PC-9 (cell line): ENCODE data around the gene MAP4K4. TPM values are rescaled to one million over a fixed set of nuclear protein-coding genes. Genes with fewer than 3 reads are reported as not detected.

Experiments used
- BruUV-seq: library from RNA; stranded (reverse); fragments of 400-500 nt; replicated peaks from 2 replicates; lab custom pipeline; 2021; lab: Mats Ljungman, UMichigan
- CTCF ChIA-PET: fragments of 300-600 bp; sonication (Branson Sonifier 250); formaldehyde crosslinking; loops from one replicate; lab custom pipeline; 2022; ENCODE audit warnings: antibody characterized with exemption; lab: Charles Lee
- POLR2A ChIA-PET: fragments of 300-600 bp; sonication (Branson Sonifier 250); formaldehyde crosslinking; loops from one replicate; lab custom pipeline; 2022; ENCODE audit warnings: antibody characterized with exemption; ENCODE audit not compliant: unreplicated experiment; lab: Charles Lee
- DNase-seq, 2 experiments: peaks; one replicate each; pipeline versions ENCODE4 v3.0.0 to v3.0.0-alpha.2; 2015 to 2022; ENCODE audit warnings: mixed read lengths in 1 of 2
- H2AFZ ChIP-seq: fragments of 200-600 bp; sonication (generic); 2 replicates; pipeline ENCODE4 v1.8.1; 2017; ENCODE audit warnings: antibody characterized with exemption
- H3F3A ChIP-seq: fragments of 200-600 bp; sonication (generic); 2 replicates; pipeline ENCODE4 v1.8.1; 2017; ENCODE audit warnings: antibody characterized with exemption, mild to moderate bottlenecking, low read depth; ENCODE audit not compliant: insufficient read depth
- H3K27ac ChIP-seq: fragments of 200-600 bp; sonication (generic); 2 replicates; pipeline ENCODE4 v1.6.1; 2016; ENCODE audit warnings: mixed run types
- H3K27me3 ChIP-seq: fragments of 200-600 bp; sonication (generic); 2 replicates; pipeline ENCODE4 v1.6.1; 2016; ENCODE audit warnings: low read depth, mixed run types; ENCODE audit not compliant: insufficient read depth
- H3K36me3 ChIP-seq: fragments of 200-600 bp; sonication (generic); 2 replicates; pipeline ENCODE4 v1.6.1; 2016; ENCODE audit warnings: low read depth, mixed run types
- H3K4me1 ChIP-seq: fragments of 200-600 bp; sonication (generic); replicated peaks from 2 replicates; pipeline ENCODE4 v1.6.1; 2016; ENCODE audit warnings: mixed run types; ENCODE audit not compliant: insufficient read depth
- H3K4me2 ChIP-seq: fragments of 200-600 bp; sonication (generic); 2 replicates; pipeline ENCODE4 v1.6.1; 2017; ENCODE audit warnings: mixed run types
- H3K4me3 ChIP-seq: fragments of 200-600 bp; sonication (generic); 2 replicates; pipeline ENCODE4 v1.6.1; 2016; ENCODE audit warnings: mixed run types
- H3K79me2 ChIP-seq: fragments of 200-600 bp; sonication (generic); 2 replicates; pipeline ENCODE4 v1.6.1; 2017; ENCODE audit warnings: low read depth, mixed run types
- H3K9me2 ChIP-seq: fragments of 200-600 bp; sonication (generic); 2 replicates; pipeline ENCODE4 v1.8.1; 2017; ENCODE audit warnings: mild to moderate bottlenecking; ENCODE audit not compliant: insufficient read depth
- H3K9me3 ChIP-seq: fragments of 200-600 bp; sonication (generic); 2 replicates; pipeline ENCODE4 v1.8.1; 2016; ENCODE audit warnings: low read depth; ENCODE audit not compliant: insufficient read depth
- H4K20me1 ChIP-seq: fragments of 200-600 bp; sonication (generic); 2 replicates; pipeline ENCODE4 v1.8.1; 2017; ENCODE audit not compliant: insufficient read depth
- CTCF ChIP-seq: fragments of 200-600 bp; sonication (generic); conservative IDR thresholded peaks from 2 replicates; pipeline ENCODE4 v1.6.1; 2017; ENCODE audit warnings: mixed run types, antibody characterized with exemption, mild to moderate bottlenecking, moderate library complexity
- EZH2 ChIP-seq: fragments of 200-600 bp; sonication (generic); IDR thresholded peaks from 2 replicates; pipeline ENCODE4 v1.8.0; 2017; ENCODE audit warnings: antibody characterized with exemption, low read depth
- intact Hi-C: fragments of 100-400 bp; cut with micrococcal nuclease; formaldehyde crosslinking; loops from one replicate; pipeline ENCODE4 v1.10.0; 2022; ENCODE audit not compliant: unreplicated experiment
- total RNA-seq: library from RNA; stranded (reverse); gene quantifications from 2 replicates; pipeline ENCODE4 v1.2.3, GENCODE V29; 2021

MAP4K4 gene
- total RNA-seq, 1 experiment from 2014 or later = 129 TPM

DNA sequence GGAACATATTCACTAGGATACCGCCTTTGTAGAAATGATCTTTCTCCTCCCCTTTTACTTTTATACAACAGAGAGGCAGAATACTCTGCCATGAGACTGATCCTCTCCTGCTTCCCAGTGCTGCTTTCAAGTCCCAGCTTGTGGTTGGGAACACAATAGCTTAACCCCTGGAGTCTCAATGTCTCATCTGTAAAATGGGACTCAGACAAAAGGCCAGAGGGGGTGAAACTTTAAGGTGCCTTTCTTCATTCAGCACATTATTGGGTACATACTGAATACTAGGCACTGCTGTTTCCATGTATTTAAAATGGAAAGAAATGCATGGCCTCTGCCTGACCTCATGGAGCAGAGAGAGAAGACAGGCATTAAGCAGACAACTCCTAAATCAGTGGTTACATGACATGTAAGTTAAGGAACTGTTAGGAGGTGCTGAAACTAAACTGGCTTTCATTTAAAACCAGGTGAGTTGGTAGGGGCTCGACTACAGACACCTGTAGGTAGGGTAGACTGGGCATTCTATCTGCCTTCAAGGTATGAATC, 53.8 kb downstream of the MAP4K4 start:
- H3K4me2 ChIP-seq = no peak overlapping the region
- no peak for DNase-seq
- ChIA-PET CTCF (no interaction called here), POLR2A (no interaction called here)
- H3K36me3 ChIP-seq = no peaks in the 10 kb centered on the region
- H4K20me1 ChIP-seq = peaks cover 17% of the 10 kb centered on the region
- TF ChIP-seq EZH2 (no peak), CTCF (no peak)
- no TSS peak for BruUV-seq
- H3K9me3 ChIP-seq = no peaks in the 10 kb centered on the region
- H3K27me3 ChIP-seq = no peaks in the 10 kb centered on the region
- peaks cover 56% of the 10 kb centered on the region for H3F3A ChIP-seq
- peaks cover 82% of the 10 kb centered on the region for H3K79me2 ChIP-seq
- intact Hi-C loops = no loop called here
- H3K4me3 ChIP-seq = no peak overlapping the region
- H3K4me1 ChIP-seq = peaks cover 39% of the 10 kb centered on the region
- H2AFZ ChIP-seq = no peak overlapping the region
- peak overlapping the region; percentile 11; the same call in 1 of the 2 replicates for H3K27ac ChIP-seq
- no peaks in the 10 kb centered on the region for H3K9me2 ChIP-seq

DNA sequence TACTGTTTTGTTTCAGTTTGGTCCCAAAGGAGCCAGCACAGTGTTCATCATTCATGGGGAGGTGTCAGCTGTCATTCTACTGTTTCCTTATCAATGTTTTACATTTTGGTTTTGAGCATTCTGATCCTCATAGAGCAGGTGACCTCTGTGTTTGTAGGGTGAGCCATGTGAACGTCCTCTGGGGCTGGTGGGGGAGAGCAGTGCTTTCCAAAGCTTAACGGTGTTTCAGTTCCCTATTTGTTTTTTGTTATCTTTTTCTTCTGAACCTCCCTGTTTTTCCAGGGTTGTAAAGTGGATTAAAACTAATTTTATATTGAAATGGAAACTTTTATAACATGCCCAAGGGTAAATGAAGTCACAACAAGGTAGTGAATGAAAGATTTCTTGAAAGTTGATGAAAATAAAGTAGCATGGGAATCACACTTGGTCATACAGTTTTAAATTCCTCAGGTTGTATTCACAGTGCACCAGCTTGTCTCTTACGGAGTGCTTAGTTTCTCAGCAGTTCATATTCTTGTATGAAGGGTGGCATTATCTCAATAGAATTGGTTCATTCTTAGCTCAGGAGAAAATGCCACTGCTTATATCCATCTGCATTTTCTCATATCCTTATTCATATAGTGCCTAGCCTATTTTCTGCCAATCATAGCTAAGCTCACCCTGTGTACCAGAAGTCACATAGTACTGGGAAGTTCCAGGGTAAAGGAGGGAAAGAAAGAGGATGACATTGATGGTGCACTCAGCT, 54.5 kb downstream of the MAP4K4 start:
- no peak for DNase-seq
- BruUV-seq = no TSS peak
- ChIA-PET POLR2A (no interaction called here), CTCF (no interaction called here)
- TF ChIP-seq CTCF (no peak), EZH2 (no peak)
- Histone ChIP-seq H3K9me3 (no peaks in the 10 kb centered on the region), H3K4me2 (no peak overlapping the region), H3F3A (peaks cover 59% of the 10 kb centered on the region), H3K27me3 (no peaks in the 10 kb centered on the region), H3K4me3 (no peak overlapping the region), H3K79me2 (peaks cover 82% of the 10 kb centered on the region), H4K20me1 (peaks cover 17% of the 10 kb centered on the region), H2AFZ (no peak overlapping the region), H3K9me2 (no peaks in the 10 kb centered on the region), H3K27ac (peak overlapping the region; percentile 11; the same call in 1 of the 2 replicates), H3K36me3 (no peaks in the 10 kb centered on the region), H3K4me1 (peaks cover 38% of the 10 kb centered on the region)
- intact Hi-C loops = no loop called here

GRCh38 chr2:101752716-101753616, 55.5 kb downstream of the MAP4K4 start:
- Histone ChIP-seq H3K4me3 (no peak overlapping the region), H3K36me3 (no peaks in the 10 kb centered on the region), H3K4me2 (0 out of 2 replicates have a peak overlapping the region, but pooled peaks have one; percentile 23), H3K79me2 (peaks cover 82% of the 10 kb centered on the region), H4K20me1 (peaks cover 17% of the 10 kb centered on the region), H3F3A (peaks cover 62% of the 10 kb centered on the region), H3K27ac (peak overlapping the region; percentile 21), H2AFZ (no peak overlapping the region), H3K9me2 (no peaks in the 10 kb centered on the region; the same call in 1 of the 2 replicates), H3K27me3 (no peaks in the 10 kb centered on the region), H3K9me3 (no peaks in the 10 kb centered on the region), H3K4me1 (peaks cover 43% of the 10 kb centered on the region)
- BruUV-seq = no TSS peak
- intact Hi-C loops = no loop called here
- TF ChIP-seq EZH2 = no peak
- TF ChIP-seq CTCF = no peak
- CTCF ChIA-PET = no interaction called here
- POLR2A ChIA-PET = no interaction called here
- DNase-seq = no peak
